Measurements from ENCODE around the gene DERA. TPM values are rescaled to one million over a fixed set of nuclear protein-coding genes. Genes with fewer than 3 reads are reported as not detected.

The DERA gene
- total RNA-seq, 1 experiment from 2014 or later, result 22.6 TPM

DNA sequence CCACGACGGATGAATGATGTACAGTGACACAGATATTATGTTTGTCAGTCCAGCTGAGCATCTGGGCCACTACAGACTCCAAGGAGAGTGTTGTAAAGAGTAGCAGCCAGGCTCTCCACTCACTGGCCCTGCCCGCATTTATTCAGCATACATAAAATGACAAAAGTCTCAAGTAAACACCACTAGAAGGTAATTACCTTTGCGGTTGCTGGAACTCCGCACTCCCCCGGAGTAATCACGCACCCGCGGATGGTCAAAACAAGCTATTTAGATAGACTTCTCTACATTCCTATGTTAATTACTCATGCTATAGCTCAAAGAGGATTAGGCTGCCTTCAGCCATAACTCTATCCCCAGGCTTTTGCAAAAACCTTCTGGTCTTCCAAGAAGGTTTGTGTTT, 47.8 kb upstream of the DERA start:
- no peak for ATAC-seq
- ChIA-PET POLR2A (no interaction called here), CTCF (no interaction called here)
- Histone ChIP-seq H3K27ac (ENCODE audit: low read length) (no peak overlapping the region), H3K27me3 (ENCODE audit: control insufficient read depth, insufficient read depth, low read length) (no peaks in the 10 kb centered on the region), H3K9me3 (ENCODE audit: control insufficient read depth, insufficient read depth, low read depth, low read length) (no peaks in the 10 kb centered on the region), H3K4me1 (ENCODE audit: control insufficient read depth, insufficient read depth, low read length) (no peaks in the 10 kb centered on the region), H3K4me3 (ENCODE audit: low read depth in 2 of 2, low read length in 2 of 2) (no peak overlapping the region), H3K36me3 (ENCODE audit: control insufficient read depth, insufficient read depth, low read length) (no peaks in the 10 kb centered on the region)
- TF ChIP-seq, protein P1, sequence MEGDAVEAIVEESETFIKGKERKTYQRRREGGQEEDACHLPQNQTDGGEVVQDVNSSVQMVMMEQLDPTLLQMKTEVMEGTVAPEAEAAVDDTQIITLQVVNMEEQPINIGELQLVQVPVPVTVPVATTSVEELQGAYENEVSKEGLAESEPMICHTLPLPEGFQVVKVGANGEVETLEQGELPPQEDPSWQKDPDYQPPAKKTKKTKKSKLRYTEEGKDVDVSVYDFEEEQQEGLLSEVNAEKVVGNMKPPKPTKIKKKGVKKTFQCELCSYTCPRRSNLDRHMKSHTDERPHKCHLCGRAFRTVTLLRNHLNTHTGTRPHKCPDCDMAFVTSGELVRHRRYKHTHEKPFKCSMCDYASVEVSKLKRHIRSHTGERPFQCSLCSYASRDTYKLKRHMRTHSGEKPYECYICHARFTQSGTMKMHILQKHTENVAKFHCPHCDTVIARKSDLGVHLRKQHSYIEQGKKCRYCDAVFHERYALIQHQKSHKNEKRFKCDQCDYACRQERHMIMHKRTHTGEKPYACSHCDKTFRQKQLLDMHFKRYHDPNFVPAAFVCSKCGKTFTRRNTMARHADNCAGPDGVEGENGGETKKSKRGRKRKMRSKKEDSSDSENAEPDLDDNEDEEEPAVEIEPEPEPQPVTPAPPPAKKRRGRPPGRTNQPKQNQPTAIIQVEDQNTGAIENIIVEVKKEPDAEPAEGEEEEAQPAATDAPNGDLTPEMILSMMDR (IDR thresholded peaks at IDR 0.05), result no peak
- TF ChIP-seq, protein P2, sequence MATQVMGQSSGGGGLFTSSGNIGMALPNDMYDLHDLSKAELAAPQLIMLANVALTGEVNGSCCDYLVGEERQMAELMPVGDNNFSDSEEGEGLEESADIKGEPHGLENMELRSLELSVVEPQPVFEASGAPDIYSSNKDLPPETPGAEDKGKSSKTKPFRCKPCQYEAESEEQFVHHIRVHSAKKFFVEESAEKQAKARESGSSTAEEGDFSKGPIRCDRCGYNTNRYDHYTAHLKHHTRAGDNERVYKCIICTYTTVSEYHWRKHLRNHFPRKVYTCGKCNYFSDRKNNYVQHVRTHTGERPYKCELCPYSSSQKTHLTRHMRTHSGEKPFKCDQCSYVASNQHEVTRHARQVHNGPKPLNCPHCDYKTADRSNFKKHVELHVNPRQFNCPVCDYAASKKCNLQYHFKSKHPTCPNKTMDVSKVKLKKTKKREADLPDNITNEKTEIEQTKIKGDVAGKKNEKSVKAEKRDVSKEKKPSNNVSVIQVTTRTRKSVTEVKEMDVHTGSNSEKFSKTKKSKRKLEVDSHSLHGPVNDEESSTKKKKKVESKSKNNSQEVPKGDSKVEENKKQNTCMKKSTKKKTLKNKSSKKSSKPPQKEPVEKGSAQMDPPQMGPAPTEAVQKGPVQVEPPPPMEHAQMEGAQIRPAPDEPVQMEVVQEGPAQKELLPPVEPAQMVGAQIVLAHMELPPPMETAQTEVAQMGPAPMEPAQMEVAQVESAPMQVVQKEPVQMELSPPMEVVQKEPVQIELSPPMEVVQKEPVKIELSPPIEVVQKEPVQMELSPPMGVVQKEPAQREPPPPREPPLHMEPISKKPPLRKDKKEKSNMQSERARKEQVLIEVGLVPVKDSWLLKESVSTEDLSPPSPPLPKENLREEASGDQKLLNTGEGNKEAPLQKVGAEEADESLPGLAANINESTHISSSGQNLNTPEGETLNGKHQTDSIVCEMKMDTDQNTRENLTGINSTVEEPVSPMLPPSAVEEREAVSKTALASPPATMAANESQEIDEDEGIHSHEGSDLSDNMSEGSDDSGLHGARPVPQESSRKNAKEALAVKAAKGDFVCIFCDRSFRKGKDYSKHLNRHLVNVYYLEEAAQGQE (IDR thresholded peaks at IDR 0.05; ENCODE audit: insufficient read depth in 1 of 2, low read depth in 2 of 2, low read length in 1 of 2), result no peak
- TF ChIP-seq SIN3A (IDR thresholded peaks at IDR 0.05; ENCODE audit: borderline replicate concordance, insufficient read depth, low read depth, low read length), result no peak
- no peak for TF ChIP-seq TCF7L2 (IDR thresholded peaks at IDR 0.05; ENCODE audit: low read depth, low read length)
- TF ChIP-seq POLR2AphosphoS5 (IDR thresholded peaks at IDR 0.05; ENCODE audit: low read depth, low read length), result no peak
- in situ Hi-C loops (cut with HindIII; ENCODE audit: low pct_unique_long_range_greater_than_20kb, low sequenced_read_pairs) (no loop called here), intact Hi-C loops (cut with micrococcal nuclease; ENCODE audit: unreplicated experiment) (no loop called here)
- no TSS peak for BruUV-seq (replicated peaks)
- no peak for DNase-seq (ENCODE audit: low read depth, low spot score)

DNA sequence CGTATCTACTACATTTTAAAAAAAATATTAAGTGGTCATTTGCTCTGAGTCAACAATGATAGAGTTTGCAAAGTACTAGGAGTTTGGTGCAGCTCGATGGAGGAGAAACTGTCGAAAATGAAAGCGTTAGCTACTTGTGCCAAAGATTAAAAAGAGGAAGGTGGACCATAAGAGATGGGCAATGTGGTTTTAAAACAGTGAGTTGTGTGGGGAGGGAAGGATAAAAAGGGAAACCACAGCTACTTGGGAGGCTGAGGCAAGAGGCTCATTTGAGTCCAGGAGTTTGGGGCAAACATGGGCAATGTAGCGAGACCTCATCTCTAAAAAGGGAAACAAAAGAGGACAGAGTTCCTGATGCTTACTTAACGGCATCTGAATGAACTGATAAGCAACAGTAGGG, 47.1 kb upstream of the DERA start:
- H3K4me1 ChIP-seq (ENCODE audit: control insufficient read depth, insufficient read depth, low read length), result no peaks in the 10 kb centered on the region
- TF ChIP-seq SIN3A (IDR thresholded peaks at IDR 0.05; ENCODE audit: borderline replicate concordance, insufficient read depth, low read depth, low read length), result no peak
- TF ChIP-seq, protein P1 (IDR thresholded peaks at IDR 0.05), result no peak
- TF ChIP-seq, protein P2 (IDR thresholded peaks at IDR 0.05; ENCODE audit: insufficient read depth in 1 of 2, low read depth in 2 of 2, low read length in 1 of 2), result no peak
- no peak for TF ChIP-seq TCF7L2 (IDR thresholded peaks at IDR 0.05; ENCODE audit: low read depth, low read length)
- TF ChIP-seq POLR2AphosphoS5 (IDR thresholded peaks at IDR 0.05; ENCODE audit: low read depth, low read length), result no peak
- in situ Hi-C loops (cut with HindIII; ENCODE audit: low pct_unique_long_range_greater_than_20kb, low sequenced_read_pairs) (no loop called here), intact Hi-C loops (cut with micrococcal nuclease; ENCODE audit: unreplicated experiment) (no loop called here)
- no peak for ATAC-seq
- POLR2A ChIA-PET, result no interaction called here
- H3K27me3 ChIP-seq (ENCODE audit: control insufficient read depth, insufficient read depth, low read length), result no peaks in the 10 kb centered on the region
- no peak overlapping the region for H3K4me3 ChIP-seq (ENCODE audit: low read depth in 2 of 2, low read length in 2 of 2)
- CTCF ChIA-PET, result no interaction called here
- no peak overlapping the region for H3K27ac ChIP-seq (ENCODE audit: low read length)
- no TSS peak for BruUV-seq (replicated peaks)
- DNase-seq (ENCODE audit: low read depth, low spot score), result no peak
- H3K36me3 ChIP-seq (ENCODE audit: control insufficient read depth, insufficient read depth, low read length), result no peaks in the 10 kb centered on the region
- no peaks in the 10 kb centered on the region for H3K9me3 ChIP-seq (ENCODE audit: control insufficient read depth, insufficient read depth, low read depth, low read length)

All from Panc1 (cell line).